Measurements from ENCODE around the gene DMRTC1B.
"Not testable (repeated sequence)": the region's sequence is repeated elsewhere in the genome, so short reads cannot be mapped to it uniquely, and the experiment has no call there.

DNA sequence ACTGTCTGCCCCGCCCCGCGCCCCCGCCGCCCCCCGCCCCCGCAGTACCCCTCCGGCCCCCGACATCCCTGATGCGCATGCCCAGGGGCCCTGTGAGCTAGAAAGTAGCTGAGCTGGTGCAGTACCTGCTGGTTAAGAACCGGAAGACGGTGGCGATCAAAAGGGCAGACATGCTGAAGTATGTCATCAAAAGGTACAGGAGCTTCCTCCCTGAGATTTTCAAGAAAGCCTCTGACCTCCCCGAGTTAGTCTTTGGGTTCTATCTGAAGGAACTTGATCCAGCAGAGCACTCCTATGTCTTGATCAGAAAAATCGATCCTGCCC lies 739 bp downstream of the DMRTC1B start:
- TF ChIP-seq POLR2A (IDR thresholded peaks at IDR 0.05; ENCODE audit: low read length); GATA1 (IDR thresholded peaks at IDR 0.05; ENCODE audit: low read depth, low read length): not testable (repeated sequence)

All from erythroblast (primary cell).